ENCODE measurements around the gene COLQ.

Gene COLQ

DNA sequence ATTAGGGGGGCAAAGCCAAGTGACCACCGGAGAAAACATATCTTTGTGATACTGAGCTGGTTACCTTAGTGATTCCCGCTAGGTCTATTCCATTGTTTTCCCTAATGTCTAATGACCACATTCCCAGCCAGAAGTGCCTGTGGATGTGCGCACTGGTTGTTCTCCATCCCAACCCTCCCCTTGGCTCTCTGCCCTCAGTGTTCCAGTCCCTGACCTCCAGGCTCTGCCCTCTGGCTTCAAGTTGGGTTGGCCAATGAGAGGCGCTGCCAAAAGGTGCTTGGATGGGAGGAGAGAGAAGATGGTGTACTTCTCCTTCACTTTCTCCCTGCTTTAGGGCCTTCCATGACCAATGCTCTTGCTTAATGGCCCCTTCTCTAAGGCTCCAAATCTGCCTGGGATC lies 2.4 kb downstream of the COLQ start:
- DNase-seq = no peak

- no peak for DNase-seq
These were observed 6.7 kb downstream of the COLQ start for GRCh38 chr3:15514663-15515340.

DNA sequence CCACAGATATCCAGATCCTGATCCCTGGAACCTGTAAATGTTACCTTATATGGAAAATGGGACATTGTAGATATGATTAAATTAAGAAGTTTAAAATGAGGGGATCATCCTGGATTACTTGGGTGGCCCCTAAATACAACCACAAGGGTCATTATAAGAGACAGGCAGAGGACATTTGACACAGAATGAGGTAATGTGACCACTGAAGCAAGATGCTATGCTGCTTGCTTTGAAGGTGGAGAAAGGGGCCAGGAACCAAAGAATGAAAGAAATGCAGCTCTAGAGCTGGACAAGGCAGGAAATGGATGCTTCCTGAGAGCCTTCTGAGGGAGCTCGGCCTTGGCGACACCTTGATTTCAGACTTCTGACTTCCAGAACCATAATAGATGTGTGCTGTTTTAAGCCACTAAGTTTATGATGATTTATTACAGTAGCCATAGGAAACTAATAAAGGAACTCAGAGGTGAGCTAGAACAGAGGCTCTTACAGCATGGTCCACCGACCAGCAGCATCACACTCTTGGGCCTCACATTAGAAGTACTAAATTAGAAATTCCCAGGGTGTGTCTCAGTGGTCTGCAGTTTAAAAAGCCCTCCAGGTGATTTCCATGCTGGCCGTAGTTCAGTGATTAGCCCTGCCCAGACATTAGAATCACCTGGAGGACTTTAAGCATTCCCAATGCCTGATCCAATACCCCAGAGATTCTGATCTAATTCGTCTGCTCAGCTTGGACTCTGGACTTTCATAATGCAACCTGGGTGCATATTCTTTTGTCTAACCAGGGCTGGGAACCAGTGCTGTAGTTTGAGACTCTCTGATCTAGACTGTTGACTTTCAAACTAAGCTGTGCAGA lies 7.5 kb downstream of the COLQ start:
- DNase-seq = no peak

GRCh38 chr3:15513116-15513515 lies 8.4 kb downstream of the COLQ start:
- no peak for DNase-seq

DNA sequence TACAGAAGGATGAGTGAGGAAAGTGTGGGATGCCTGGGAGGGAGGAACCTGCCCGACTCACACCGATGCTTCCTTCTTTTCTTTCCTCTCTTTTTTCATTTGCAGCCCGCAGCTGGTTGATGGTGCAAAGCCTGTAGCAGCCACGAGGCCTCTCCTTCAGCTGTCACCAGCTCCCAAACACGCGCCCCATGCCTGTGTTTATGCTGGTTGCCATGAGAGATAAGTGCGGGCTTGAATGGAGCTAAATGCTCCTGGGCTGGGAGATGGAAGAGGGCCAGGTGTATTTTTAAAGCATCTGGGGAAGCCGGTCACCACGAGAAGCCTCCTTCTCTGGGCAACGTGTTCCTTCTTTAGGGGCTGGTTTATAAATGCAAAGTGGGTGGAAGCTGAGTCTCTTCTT lies 9.3 kb downstream of the COLQ start:
- DNase-seq = peak in 1 of 2 experiments; percentile 4

GRCh38 chr3:15511156-15511555 lies 10.3 kb downstream of the COLQ start:
- DNase-seq = no peak

DNA sequence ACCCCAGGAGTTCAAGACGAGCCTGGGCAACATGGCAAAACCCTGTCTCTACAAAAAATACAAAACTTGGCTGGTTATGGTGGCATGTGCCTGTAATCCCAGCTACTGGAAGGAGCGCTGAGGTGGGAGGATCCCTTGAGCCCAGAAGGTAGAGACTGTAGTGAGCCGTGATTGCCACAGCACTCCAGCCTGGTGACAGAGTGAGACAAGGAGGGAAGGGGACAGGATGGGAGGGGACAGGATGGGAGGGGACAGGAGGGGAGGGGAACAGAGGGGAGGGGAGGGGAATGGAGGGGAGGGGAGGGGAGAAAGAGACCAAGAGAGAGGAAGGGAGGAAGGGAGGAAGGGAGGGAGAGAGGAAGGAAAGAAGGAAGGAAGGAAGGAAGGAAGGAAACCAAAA lies 11.0 kb downstream of the COLQ start:
- no peak for DNase-seq

- no peak for DNase-seq
These were observed 14.9 kb downstream of the COLQ start for GRCh38 chr3:15506571-15506970.

GRCh38 chr3:15505479-15506165 lies 15.9 kb downstream of the COLQ start:
- DNase-seq = peak in 1 of 2 experiments; percentile 31

DNA sequence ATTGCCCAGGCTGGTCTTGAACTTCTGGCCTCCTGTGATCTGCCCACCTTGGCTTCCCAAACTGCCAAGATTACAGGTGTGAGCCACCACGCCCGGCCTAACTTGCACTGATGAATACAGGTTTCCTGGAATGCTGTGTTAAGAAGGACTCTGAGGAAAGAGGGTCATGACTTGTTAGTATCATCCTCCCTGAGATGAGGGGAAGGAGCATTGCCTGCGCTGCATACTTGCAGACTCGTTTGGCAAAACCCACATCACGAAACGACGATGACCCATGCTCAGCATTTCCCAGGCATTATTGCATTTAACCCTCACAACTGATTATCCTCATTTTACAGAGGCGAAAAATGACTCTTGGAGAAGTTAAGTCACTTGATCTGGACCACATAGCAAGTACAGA lies 18.9 kb downstream of the COLQ start:
- no peak for DNase-seq

DNA sequence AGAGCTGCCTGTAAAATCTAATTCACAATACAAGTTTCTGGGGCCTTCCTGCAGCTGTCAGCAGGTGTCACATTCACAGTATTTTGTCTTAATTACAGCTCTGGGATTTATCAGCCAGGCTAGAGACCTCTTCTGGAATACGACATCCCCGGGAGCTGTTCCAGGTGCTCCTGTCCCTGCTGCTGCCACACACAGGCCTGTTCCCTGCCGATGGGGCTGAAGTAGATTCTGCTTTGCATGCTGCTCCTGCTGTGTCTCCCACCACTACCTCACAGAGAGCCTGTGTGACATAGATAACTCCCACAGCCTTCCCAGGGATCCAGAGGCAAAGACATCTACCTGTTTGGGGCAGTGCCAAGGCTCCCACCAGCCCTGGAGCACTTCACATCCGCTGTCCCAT lies 20.4 kb downstream of the COLQ start:
- DNase-seq = no peak

- no peak for DNase-seq
These were observed 21.3 kb downstream of the COLQ start for GRCh38 chr3:15500107-15500724.

DNA sequence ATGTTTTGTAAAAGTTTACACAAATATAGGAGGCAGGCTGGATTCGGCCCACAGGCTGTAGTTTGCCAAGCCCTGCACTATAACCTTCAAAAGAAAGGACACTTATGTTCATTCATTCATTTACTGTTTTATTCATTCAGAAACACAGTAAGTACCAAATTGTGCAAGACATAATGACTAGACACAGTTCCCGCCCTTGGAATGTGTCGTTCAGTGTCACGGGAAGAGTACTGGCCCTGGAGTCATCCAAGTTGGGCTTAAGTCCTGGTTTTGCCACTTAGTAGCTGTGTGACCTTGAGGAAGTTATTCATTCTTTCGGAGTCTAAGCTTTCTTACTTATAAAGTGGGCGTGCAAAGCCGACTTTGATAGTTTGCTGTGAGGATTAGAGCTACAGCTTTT lies 22.0 kb downstream of the COLQ start:
- no peak for DNase-seq

DNA sequence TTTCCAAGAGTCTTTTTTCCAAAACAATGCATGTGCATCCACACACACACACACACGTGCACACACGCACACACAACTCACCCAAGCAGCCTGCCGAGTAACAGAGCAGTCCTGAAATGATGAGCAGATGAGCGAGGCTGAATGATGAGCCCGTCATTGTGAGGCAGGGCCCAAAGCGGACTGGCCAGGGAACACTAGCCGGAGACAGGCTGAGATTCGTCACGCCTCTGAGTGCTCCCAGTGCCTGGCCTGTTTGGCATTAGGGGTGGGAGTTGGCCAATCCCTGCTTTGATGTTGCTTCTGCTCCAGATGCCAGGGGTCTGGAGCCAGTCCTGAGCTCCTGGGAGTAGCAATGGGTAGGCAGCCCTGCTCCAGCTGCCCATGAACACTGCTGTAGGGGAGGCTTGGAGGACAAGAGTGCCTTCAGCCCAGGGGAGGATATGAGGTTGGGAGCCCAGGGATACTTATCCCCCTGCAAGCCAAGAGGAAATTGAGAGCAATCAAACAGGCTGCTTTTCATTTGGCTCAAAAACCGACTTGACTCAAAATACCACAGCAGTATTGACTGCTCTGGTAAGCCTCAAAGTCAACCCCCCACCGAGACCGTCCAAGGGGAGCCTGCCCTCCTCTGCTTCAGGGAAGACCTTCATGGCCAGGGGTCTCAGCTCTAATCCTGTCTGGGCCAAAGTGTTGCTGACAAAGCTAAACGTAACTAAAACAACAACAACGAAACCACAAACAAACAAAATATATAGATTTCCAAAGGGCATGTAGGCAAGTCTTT lies 22.9 kb downstream of the COLQ start:
- DNase-seq = peak in 1 of 2 experiments; percentile 10

DNA sequence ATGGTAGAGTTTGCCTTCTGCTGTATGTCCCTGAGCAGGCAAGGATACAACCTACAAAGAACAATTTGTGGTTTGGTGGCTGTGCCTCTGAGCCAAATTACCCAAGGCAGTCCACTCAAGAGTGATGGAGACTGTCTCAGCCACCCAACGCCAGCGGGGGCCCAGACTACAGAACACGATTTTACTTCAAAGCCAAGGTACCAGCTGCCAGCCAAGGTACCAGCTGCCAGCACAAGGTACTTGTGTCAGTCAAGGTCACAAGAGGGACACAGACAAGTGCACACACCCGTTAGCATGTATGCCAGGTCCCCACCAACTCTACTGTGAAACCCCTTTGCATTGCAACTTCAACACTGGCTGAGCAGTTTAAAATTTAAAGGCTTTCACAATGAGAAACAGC lies 23.5 kb downstream of the COLQ start:
- DNase-seq = no peak

- no peak for DNase-seq
These were observed 25.2 kb downstream of the COLQ start for GRCh38 chr3:15496341-15496664.

GRCh38 chr3:15495461-15496340 lies 25.8 kb downstream of the COLQ start:
- no peak for DNase-seq

DNA sequence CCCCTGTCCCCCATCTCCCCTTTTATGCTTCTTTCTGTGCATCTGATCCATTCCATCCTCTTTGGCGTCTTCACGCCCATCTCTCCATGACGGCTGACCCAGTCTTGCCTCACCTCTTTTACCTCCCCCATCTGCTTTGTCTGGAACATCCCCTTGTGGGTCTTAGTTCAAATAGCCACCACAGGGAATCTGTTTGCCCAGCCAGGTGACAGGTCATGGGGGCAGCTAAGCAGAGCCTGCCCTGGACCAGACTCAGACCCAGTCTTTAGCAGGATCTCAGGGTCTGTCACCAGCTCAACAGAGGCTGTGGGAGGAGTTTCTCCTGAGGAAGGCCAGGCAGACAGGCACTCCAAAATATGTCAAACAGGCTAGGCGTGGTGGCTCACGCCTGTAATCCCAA lies 28.1 kb downstream of the COLQ start:
- no peak for DNase-seq

- DNase-seq = no peak
These were observed 28.6 kb downstream of the COLQ start for GRCh38 chr3:15492847-15493360.

- DNase-seq = no peak
These were observed 30.4 kb downstream of the COLQ start for GRCh38 chr3:15491143-15491542.

- no peak for DNase-seq
These were observed 31.3 kb downstream of the COLQ start for GRCh38 chr3:15490158-15490557.

All from NCI-H446 (cell line).